AG04449 (cell line): ENCODE results near the gene TM9SF4.
"Not testable (repeated sequence)": the region's sequence is repeated elsewhere in the genome, so short reads cannot be mapped to it uniquely, and the experiment has no call there.

Experiments used
- CTCF ChIA-PET: fragments of 350-600 bp; formaldehyde crosslinking; extraction: SDS; loops from one replicate; lab custom pipeline; 2021; ENCODE audit warnings: antibody characterized with exemption; lab: Yijun Ruan, JAX
- POLR2A ChIA-PET: fragments of 400-600, 350-600 bp; formaldehyde crosslinking; extraction: SDS; loops from one replicate; lab custom pipeline; 2020; ENCODE audit warnings: antibody characterized with exemption, inconsistent platforms; lab: Yijun Ruan, JAX
- DNase-seq: peaks from one replicate; pipeline ENCODE4 v3.0.0-alpha.2; 2010; ENCODE audit warnings: low read depth, low spot score
- H3K4me3 ChIP-seq: 2 replicates; pipeline ENCODE4 v1.5.1; 2011; ENCODE audit warnings: low read depth, mild to moderate bottlenecking, control low read depth, low read length
- TF ChIP-seq, protein P1 (sequence below): IDR thresholded peaks from one replicate; pipeline ENCODE4 v1.5.1; 2011; ENCODE audit warnings: mild to moderate bottlenecking, moderate library complexity, low read length, control low read depth, inconsistent platforms; ENCODE audit not compliant: insufficient read depth; ENCODE audit errors: missing control alignments

TM9SF4 gene

DNA sequence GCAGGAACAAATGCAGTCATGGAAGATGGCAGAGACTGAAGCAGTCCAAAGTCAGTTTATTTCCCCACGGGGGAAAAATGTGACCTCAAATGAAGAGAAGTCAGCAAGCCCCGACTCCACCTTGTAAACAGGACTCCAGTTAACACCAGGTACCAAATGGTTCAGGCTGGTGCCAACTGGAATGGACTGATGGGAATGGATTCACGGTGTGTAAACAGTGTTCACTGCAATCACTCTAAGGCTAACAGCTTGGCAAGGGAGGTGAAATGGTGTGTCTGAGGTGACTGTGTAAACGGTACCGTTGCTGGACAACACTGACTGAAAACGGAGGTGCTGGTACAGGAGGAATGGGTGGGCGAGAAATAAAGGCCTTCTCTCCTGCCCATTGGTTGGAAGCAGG is 86.1 kb downstream of the TM9SF4 start:
- TF ChIP-seq, protein P1, sequence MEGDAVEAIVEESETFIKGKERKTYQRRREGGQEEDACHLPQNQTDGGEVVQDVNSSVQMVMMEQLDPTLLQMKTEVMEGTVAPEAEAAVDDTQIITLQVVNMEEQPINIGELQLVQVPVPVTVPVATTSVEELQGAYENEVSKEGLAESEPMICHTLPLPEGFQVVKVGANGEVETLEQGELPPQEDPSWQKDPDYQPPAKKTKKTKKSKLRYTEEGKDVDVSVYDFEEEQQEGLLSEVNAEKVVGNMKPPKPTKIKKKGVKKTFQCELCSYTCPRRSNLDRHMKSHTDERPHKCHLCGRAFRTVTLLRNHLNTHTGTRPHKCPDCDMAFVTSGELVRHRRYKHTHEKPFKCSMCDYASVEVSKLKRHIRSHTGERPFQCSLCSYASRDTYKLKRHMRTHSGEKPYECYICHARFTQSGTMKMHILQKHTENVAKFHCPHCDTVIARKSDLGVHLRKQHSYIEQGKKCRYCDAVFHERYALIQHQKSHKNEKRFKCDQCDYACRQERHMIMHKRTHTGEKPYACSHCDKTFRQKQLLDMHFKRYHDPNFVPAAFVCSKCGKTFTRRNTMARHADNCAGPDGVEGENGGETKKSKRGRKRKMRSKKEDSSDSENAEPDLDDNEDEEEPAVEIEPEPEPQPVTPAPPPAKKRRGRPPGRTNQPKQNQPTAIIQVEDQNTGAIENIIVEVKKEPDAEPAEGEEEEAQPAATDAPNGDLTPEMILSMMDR = no peak
- no peak for DNase-seq
- no peak overlapping the region for H3K4me3 ChIP-seq
- POLR2A ChIA-PET = no interaction called here
- CTCF ChIA-PET = no interaction called here

- CTCF ChIA-PET = not testable (repeated sequence)
Measured at GRCh38 chr20:32196613-32197012, 87.1 kb downstream of the TM9SF4 start.

DNA sequence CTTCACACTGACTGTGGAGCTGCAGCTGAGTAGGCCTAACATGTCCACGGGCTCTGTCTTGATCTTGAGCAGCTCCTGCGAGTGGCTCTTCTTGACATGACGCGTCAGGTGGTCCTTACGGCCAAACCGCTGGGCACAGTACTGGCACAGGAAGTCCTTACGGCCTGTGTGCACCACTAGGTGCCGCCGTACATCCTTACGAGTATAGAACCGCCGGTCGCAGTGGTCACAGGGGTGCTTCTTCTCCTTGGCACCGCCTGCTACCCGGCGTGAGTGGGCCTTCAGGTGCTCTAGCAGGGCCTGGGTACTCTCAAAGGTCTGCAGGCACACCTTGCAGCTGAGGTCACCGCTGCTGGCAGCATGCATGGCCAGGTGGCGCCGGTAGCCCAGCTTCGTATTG is 87.6 kb downstream of the TM9SF4 start:
- H3K4me3 ChIP-seq, CTCF ChIA-PET, DNase-seq, POLR2A ChIA-PET: not testable (repeated sequence)

More at GRCh38 chr20:32196613-32197012, 87.1 kb downstream of the TM9SF4 start:
- POLR2A ChIA-PET, DNase-seq, H3K4me3 ChIP-seq: not testable (repeated sequence)

GRCh38 chr20:32199006-32199405 is 89.5 kb downstream of the TM9SF4 start:
- no peak overlapping the region for H3K4me3 ChIP-seq
- DNase-seq = no peak
- CTCF ChIA-PET = interaction anchor here (1.0 kb wide), 1 partner anchor 10 kb away, joined by 4 read pairs; no protein-coding TSS in a partner anchor
- TF ChIP-seq, protein P1 = no peak
- POLR2A ChIA-PET = no interaction called here

DNA sequence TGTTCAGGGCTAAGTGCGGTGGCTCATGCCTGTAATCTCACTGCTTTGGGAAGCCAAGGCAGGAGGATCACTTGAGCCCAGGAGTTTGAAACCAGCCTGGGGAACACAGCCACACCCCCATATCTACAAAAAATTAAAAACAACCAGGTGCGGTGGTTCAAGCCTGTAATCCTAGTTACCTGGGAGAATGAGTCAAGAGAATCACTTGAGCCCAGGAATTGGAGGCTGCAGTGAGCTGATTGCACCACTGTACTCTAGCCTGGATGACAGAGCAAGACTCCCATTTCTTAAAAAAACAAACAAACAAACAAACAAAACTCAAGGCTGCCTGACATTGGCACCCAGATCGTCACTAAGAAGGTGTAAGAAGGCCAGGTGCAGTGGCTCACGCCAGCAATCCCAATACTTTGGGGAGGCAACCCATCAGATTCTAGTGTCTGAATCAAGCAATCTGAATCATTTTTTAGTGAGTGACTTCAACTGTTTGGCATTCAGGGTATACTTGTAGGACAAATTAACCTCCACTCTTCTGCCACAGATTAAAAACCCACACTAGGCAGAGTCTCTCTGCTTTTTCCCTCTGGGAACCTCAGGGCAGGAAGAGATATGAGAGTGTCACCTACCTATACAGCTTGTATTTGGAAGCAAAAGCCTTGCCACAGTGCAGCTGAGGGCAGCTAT is 91.9 kb downstream of the TM9SF4 start:
- CTCF ChIA-PET = interaction anchor here (1.2 to 1.3 kb wide), 2 partner anchors 8 to 10 kb away, joined by 3 to 4 read pairs; no protein-coding TSS in a partner anchor
- no peak overlapping the region for H3K4me3 ChIP-seq
- TF ChIP-seq, protein P1 = no peak
- POLR2A ChIA-PET = interaction anchor here (0.6 kb wide), 1 partner anchor 27 kb away, joined by 3 read pairs; no protein-coding TSS in a partner anchor
- DNase-seq = no peak

- no peak for DNase-seq
- no peak overlapping the region for H3K4me3 ChIP-seq
- TF ChIP-seq, protein P1 = no peak
- ChIA-PET CTCF (interaction anchor here (1.2 to 1.3 kb wide), 2 partner anchors 9 to 11 kb away, joined by 3 to 4 read pairs; no protein-coding TSS in a partner anchor), POLR2A (no interaction called here)
Measured at GRCh38 chr20:32201977-32202363, 92.5 kb downstream of the TM9SF4 start.

DNA sequence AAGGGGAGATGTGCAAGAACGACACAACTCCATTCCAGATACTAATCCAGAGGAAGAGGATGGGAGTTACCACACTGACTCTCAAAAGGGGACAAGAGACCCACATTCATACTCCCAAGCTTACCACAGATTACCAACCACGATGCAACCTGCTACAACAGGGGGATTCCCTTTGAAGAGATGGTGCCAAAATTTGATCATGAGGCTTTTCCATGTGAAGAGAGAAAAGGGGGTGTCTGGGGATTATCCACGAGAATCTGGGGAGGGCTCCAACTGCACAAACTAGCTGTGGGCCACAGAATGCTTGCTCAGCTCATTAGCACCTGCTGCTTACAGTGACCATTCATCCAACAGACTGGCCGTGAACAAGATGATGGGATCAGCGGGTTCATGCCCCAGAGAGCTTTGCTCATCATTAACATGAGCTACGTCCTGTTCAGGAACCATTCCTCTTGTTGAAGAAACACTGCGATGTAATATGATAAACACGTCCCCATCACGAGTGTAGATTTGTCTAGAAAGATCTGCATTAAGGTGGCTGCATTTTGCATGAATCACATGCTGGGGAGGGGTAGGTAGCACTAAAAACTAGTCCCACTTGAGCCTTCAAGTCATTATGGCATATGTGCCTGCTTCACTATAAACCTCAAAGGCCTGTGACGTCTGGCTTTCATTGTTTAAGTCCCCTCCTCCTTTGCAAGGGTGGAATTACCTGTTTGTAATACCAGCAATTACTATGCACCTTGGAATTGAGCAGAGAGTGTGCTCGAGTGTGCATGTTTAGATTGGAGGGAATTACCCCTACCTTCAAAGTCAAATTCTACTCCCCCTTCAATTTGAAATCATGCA is 94.1 kb downstream of the TM9SF4 start:
- TF ChIP-seq, protein P1 = no peak
- H3K4me3 ChIP-seq = no peak overlapping the region
- DNase-seq = no peak
- ChIA-PET POLR2A (no interaction called here), CTCF (no interaction called here)
